ENCODE results near the gene ADAT3.

DNA sequence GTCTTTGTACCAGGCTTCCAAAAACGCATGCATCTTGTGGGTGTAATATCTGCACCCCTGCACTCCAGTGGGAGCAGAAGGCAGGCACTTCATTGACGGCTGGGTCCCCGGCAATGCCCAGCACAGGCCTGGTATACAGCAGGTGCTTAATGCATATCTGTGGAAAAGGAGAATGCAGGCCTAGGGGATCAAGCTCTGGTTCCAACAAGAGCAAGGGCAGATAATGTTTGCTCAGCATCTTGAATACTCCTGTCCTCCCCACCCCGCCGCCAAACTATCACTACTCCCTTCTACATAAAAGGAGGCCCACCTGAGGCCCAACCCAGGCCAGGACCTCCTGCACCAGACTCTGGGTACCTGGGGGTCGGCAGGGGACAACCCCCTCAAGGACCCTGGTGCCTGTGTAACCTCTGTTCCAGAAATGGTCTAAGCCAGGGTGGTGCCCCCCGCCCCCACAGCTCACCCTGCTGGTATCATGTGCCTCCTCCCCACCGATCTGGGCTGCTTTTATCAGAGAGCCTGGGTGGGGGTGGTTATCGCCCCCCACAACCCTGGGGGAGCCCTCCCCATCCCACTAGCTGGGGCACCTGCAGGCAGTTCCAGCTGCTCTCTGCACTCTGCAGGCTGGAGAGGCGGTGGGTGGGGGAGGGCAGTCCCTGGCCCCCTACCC, 46.7 kb upstream of the ADAT3 start:
- TF ChIP-seq CTCF (IDR thresholded peaks at IDR 0.05; ENCODE audit: low read depth, low read length, missing input control) (no peak), JUND (IDR thresholded peaks at IDR 0.05) (no peak), TAF1 (conservative IDR thresholded peaks at IDR 0.05) (no peak), FOXA1 (IDR thresholded peaks at IDR 0.05) (no peak), SP1 (IDR thresholded peaks at IDR 0.05) (no peak), REST (IDR thresholded peaks at IDR 0.05) (no peak)
